Brain pericyte (primary cell): ENCODE measurements around the gene CRCP.
"Not testable (repeated sequence)": the region's sequence is repeated elsewhere in the genome, so short reads cannot be mapped to it uniquely, and the experiment has no call there.

Source experiments
- DNase-seq: peaks from one replicate; pipeline ENCODE4 v3.0.0-alpha.2; 2012; ENCODE audit warnings: low read depth, low spot score

The CRCP gene

DNA sequence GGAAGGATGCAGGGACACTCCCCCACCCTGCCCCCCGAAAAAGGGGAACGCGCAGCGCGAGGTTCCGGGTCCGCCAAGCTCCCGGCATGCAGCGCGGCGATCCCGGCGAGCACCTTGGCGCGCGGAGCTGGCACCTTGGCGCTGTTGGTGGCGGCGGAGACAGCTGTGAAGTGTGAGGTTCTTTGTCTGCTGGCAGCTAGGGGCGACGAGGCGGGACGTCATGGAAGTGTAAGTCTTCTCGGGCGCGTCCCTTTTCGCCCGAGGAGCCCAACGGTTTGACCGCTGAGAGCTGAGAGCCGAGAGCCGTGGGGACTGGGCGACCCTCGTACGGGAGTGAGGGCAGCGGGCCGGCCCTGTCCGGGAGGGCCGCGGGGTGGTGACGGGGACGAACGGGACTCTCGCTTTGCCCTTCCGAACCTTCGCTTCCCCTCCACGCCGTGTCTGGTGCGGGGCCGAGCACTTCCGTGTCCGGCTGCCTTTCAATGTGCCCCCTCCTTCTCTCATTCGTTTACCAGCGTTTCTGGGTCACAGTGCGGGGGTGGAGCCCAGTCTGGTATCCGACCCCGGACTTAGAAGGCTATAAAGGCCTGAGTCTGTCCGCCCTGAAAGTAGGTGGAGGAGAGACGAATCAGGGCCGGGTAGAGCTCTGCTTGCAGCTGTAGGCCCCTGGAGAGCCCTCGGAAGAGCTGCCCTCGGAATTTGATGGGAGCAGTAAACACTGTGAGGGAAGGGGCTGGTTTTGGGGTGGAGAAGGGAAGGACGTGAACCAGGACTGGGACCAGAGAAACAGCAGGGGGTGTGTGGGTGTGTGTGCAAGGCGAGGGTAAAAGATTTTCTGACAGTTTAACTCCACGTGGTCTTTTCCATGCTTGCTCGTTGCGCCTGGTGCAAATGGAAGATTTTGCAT, at the start of gene CRCP:
TSS of gene CRCP (plus strand) at position 105 of the 907 bp plus-strand sequence. CDS start at position 221, 116 bp downstream.
- no peak for DNase-seq

DNA sequence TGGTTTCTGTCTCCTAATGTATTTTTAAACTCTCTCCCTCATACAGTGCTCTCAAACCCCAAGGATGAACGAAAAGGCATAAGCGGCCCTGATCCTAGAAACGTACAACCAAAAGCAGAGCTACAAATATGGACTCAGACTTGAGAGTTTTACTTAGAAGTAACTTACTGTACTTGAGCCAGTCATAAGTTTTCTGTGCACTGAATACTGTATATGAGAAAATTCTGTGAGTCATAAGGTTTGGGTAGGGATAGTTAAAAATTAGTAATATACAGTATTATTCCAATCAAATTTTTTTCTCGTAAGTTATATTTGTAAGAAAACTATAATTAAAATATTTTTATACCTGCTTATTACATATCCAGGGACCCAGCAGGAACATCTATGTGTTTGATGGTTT, 44.9 kb upstream of the CRCP start:
- no peak for DNase-seq

DNA sequence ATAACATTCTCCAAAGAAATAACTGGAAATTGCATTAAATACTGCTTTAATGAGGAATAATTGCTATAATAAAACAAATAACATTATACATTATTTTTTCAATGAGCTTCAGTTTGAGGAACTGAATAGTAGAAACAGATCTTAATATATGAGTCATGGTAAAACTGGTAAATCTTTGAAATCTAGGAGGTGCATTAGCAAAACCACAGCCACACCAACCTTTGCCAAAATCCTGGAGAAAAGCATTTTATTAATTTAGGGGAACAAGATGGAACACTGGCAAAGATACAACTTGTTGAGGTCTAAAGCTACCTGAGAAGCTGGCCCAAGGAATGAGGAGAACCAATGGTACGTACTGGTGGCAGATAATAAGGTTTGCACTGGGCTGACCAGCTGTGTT, 44.4 kb upstream of the CRCP start:
- no peak for DNase-seq

DNA sequence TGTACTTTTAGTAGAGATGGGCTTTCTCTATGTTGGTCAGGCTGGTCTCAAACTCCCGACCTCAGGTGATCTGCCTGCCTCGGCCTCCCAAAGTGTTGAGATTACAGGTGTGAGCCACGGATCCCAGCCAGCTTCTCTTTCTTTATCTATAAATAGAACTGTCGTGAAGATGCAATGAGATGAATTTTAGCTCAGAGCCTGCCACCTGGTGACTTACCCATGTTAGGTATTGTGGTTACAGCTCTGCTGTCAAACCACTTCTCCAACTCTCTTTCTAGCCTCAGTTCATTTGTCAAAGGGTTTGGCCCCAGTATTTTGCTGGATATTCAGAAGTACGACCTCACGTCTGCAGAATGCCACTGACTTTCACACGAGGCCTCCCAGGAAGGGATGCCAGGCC, 42.4 kb upstream of the CRCP start:
- not testable (repeated sequence) for DNase-seq

DNA sequence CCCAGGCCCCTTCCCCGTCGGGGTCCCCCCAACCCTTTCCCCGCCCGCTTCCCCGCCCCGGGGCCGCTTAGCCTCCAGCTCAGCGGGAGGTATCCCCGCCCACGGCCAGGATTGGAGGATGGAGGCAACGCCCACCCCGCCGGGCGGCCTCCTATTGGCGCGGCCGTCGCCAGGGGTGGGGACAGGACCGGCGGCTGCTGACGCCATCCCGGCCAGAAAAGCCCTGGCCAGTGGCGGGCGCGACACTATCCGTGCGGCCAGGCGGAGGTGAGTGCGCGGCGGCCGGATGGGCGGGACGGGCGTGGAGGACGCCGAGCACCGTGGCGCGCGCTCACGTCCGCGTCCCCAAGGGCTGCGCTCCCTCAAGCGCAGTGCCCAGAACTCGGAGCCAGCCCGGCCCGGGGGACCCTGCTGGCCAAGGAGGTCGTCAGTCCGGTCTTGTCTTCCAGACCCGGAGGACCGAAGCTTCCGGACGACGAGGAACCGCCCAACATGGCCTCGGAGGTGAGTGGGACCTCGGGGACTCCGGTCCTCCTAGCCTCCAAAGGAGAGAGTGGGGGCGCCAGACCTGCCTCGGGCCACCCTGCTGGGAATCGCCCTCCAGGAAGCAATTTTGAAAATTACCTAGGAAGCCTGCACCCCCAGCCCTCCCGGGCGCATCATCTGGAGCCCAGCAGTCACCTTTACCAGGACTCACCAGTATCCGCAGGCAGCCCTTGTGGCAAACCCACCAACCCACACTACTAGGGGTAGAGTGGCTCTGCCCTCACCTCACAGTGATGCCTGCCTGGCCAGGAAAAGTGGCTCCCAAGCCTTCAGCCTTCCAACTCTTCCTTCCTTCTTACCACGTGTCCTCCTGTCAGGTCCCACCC, 38.8 kb upstream of the CRCP start, which contains the start of gene ASL:
TSS of gene ASL (plus strand) at position 230 of the 872 bp plus-strand sequence. CDS start at position 493, 263 bp downstream.
- DNase-seq = peak; percentile 16

DNA sequence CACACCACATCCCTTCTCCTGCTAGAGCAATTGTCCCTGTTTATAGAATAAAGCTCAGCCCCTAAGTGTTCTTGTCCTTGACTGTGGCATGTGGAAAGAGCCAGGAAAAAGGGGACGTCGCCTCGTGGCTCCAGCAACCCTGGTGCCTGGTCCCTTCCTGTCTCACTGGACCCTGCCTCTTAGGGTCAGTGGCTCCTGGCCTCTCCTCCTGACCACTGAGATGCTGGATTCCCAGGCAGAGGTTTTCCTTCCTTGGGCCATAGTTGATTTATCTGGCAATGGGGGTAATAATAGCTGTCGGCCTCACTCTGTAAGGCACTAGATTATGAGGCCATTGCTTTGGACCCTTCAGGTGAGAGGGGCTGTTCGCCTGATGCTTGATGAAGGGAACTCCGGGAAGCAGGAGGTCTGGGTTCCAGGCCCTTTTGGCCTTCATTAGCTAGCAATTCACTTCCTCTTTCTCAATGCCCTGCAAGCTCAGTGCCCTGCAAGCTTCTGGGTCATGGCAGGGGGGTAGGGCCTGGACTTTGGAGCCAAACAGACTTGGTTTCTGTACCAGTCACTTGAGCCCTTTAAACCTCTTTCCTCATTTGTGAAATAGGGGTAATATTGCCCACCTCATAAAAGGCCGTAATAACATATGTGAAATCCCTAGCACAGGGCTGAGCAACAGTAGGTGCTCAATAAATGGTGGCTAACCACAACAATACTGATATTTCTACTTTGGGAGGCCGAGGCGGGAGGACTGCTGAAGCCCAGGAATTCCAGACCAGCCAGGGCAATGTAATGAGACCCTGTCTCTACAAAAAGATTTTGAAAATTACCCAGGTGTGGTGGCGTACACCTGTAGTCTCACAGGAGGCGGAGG, 38.0 kb upstream of the CRCP start:
- no peak for DNase-seq

DNA sequence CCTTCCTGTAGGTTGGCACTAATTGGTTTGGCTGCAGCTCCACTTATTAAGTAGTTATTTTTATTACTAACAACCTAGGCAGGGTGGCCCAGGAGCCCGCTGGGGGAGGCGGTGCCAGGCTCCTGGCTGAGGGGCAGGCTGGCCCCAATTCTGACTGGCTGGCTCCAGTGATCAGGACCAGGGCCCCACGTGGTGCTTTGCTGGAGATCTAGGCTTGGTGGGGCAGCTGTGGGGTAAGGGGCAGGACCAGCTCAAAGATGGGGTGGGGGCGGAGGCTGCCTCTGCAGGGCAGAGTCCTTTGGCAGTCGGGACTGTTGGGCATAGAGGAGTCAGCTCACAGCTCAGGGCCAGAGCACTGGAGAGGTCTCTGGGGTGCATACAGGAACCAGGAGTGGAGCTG, 36.6 kb upstream of the CRCP start:
- DNase-seq = no peak

DNA sequence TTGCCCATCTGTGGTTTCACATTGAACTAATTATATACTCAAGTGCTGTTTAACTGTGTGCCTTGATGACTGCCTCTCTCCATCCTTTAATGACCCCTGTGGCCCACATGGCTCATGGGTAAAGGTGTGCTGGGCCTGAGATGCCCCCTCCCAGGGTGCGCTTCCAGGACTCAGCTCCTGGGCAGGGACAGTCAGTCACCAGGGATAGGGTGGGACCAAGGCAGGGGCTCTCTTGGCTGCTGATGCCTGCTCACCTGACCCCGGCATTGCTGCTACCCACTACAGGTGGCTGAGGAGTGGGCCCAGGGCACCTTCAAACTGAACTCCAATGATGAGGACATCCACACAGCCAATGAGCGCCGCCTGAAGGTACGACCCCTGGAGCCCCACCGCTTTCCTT, 32.6 kb upstream of the CRCP start:
- no peak for DNase-seq

DNA sequence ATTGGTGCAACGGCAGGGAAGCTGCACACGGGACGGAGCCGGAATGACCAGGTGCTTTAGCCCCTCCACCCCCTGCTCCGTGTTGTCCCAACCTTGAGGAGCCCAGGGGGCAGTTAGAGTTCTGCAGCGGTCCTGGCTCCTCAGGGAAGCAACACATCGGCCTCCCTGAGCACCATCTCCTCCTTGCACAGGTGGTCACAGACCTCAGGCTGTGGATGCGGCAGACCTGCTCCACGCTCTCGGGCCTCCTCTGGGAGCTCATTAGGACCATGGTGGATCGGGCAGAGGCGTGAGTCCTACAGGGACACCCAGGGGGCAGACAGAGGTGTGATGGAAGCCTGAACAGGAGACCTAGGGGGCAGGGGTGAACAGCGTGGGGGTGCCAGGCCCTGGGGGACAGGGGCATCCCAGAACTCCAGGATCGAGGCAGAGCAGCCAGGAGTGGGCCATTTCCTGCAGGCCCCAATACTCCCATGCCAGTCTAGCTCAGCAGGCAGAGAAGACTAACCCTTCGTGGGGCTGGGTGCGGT, 31.7 kb upstream of the CRCP start:
- no peak for DNase-seq

DNA sequence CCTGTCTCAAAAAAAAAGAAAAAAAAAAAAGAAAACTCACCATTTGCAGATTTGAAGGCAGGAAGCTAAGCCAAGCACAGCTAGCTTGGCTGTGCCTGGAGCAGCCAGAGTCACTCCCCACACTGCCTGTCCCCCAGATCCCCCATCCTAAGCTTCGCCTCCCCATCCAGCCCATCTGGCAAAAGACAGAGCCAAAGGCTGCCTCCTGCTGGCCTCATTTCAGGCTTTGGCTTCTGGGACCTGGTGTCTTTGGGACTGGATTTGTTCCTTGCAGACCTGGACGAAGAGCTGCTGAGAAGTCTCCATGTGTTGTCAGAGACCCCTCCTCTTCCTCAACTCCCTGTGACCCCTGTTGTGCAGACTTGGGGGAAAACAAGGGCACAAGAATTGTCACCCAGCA, 31.0 kb upstream of the CRCP start:
- no peak for DNase-seq

DNA sequence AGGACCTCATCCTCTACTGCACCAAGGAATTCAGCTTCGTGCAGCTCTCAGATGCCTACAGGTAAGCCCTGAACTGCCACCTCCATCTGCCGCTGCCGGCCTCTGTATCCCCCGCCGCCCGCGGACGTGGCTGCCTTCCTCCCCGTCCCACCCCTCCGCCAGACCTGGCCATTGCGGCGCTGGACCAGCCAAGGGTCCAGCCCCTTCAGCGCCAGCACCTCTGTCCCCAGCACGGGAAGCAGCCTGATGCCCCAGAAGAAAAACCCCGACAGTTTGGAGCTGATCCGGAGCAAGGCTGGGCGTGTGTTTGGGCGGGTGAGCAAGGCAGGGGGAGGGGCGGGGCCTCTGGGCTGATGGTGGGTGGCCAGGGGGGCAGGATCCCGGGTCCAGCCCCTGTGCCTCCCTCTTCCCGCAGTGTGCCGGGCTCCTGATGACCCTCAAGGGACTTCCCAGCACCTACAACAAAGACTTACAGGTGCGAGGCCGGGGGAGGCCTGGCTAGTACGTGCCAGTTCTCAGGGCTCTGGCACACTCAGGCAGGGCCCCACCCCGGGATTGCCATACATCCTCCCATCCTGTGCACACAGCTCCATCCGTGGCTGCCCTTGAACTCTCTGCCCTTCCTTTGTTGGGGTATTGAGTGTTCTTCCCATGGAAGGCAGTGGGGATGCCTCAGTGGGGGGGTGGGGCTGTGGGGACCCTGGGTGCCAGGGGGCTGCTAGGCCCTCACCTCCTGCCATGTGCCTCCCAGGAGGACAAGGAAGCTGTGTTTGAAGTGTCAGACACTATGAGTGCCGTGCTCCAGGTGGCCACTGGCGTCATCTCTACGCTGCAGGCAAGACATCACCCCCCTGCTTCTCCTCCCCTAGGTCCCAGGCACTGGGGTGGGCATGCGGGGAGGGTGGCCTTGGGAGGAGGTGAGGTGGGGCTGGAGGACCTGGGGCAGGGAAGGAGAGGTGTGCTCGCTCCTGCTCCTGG, 25.5 kb upstream of the CRCP start:
- no peak for DNase-seq

DNA sequence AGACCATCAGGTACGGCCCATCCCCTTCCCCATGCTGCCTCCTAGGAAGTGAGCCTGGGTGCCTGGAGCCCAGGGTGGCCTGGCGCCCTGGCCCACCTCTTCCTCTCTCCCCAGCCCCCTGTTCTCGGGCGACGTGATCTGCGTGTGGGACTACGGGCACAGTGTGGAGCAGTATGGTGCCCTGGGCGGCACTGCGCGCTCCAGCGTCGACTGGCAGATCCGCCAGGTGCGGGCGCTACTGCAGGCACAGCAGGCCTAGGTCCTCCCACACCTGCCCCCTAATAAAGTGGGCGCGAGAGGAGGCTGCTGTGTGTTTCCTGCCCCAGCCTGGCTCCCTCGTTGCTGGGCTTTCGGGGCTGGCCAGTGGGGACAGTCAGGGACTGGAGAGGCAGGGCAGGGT, 22.0 kb upstream of the CRCP start:
- no peak for DNase-seq

DNA sequence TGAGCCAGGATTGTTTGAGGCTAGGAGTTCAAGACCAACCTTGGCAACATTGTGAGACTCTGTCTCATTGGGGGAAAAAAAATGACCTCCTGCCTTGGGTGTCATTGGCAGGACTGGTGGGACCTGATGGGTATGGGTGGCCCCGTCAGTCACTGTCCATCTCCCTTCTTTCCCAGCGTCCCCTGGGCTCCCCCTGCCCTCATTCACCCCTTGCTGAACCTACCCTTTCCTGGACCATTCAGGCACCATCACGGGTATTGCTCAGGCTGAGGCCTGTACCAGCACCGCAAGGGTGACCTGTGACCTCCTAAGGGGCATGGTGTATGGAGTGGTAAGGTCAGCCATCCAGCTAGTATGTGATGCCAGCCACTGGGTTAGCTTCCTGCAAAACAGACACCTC, 19.6 kb upstream of the CRCP start:
- DNase-seq = no peak

DNA sequence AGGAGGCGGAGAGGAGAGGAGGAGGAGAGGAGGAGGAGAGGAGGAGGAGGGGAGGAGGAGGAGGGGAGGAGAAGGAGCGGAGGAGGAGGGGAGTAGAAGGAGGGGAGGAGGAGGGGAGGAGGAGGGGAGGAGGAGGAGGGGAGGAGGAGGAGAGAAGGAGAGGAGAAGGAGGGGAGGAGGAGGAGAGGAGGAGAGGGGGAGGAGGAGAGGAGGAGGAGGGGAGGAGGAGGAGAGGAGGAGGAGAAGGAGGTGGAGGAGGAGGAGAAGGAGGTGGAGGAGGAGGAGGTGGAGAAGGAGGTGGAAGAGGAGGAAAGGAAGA, 15.5 kb upstream of the CRCP start:
- DNase-seq = no peak

DNA sequence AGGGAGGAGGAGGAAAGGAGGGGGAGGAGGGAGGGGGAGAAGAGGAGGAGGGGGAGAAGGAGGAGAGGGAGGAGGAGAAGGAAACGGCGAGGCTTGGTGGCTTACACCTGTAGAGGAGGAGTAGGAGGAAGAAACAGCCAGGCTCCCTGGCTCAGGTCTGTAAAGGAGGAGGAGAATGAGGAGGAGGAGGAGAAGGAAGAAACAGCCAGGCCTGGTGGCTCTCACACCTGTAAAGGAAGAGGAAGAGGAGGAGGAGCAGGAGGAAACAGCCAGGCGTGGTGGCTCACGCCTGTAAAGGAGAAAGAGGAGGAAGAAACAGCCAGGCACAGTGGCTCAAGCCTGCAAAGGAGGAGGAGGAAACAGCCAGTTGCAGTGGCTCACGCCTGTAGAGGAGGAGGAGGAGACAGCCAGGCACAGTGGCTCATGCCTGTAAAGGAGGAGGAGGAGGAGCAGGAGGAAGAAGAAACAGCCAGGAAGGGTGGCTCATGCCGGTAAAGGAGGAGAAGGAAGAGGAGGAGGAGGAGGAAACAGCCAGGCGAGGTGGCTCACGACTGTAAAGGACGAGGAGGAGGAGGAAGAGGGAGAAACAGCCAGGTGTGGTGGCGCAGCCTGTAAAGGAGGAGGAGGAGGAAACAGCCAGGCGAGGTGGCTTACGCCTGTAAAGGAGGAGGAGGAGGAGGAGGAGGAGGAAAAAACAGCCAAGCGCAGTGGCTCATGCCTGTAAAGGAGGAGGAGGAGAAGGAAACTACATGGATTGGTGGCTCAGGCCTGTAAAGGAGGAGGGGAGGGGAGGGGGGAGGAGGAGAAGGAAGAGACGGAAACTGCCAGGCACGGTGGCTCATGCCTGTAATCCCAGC, 14.9 kb upstream of the CRCP start:
- peak; percentile 48 for DNase-seq

DNA sequence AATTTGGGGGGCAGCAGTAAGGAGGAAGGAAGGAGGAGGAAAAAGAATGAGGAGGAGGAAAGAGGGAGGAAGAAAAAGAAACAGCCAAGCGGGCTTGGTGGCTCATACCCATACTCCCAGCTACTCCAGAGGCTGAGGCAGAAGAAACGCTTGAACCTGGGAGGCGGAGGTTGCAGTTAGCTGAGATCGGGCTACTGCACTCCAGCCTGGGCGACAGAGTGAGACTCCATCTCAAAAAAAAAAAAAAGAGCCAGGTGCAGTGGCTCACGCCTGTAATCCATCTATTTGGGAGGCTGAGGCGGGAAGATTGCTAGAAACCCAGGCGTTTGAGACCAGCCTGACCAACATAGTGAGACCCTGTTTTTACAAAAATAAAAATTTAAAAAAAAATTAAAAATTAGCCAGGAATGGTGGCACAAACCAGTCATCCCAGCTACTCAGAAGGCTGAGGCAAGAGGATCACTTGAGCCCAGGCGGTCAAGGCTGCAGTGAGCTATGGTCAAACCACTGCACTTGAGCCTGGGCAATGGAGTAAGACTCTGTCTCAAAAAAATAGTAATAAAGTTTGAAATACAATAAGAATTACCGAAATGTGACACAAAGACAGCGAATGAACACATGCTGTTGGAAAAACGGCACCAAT, 14.1 kb upstream of the CRCP start:
- DNase-seq = no peak

DNA sequence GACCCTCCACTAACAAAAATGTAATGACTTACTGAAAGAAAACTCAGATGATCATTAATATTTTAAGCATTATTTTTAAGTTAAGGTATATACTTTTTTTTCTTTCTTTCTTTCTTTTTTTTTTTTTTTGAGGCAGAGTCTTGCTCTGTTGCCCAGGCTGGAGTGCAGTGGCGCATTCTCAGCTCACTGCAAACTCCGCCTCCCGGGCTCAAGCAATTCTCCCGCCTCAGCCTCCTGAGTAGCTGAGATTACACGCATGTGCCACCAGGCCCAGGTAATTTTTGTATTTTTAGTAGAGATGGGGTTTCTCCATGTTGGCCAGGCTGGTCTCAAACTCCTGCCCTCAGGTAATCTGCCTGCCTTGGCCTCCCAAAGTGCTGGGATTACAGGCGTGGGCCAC, 12.5 kb upstream of the CRCP start:
- not testable (repeated sequence) for DNase-seq

DNA sequence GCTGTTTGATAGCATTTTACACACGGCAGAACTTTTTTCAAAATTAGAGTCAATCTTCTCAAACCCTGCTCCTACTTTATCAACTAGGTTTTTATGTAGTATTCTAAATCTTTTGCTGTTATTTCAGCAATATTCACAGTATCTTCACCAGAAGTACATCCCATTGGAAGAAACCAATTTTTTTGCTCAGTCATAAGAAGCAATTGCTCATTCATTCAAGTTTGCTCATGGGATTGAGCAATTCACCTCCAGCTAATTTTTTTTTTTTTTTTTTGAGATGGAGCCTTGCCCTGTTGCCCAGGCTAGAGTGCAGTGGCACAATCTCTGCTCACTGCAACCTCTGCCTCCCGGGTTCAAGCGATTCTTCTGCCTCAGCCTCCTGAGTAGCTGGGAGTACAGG, 10.7 kb upstream of the CRCP start:
- DNase-seq = not testable (repeated sequence)

DNA sequence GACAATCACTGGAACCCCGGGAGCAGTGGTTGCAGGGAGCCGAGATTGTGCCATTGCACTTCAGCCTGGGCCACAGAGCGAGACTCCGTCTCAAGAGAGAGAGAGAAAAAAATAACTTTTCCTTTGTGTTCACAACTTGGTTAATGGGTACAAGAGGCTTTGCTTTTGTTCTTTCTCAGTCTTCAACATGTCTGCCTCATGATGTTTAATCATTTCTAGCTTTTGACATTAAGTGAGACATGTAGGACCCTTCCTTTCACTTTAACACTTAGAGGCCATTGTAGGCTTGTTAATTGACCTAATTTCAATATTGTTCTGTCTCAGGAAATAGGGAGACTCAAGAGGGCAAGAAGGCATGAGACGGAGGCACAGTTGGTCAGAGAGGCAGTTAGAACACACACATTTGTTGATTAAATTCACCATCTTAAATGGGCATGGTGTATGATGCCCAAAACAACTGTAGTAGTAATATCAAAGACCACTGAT, 9.3 kb upstream of the CRCP start:
- DNase-seq = no peak
